Limb (tissue), 2 donors: ENCODE measurements around the gene MTFP1.
"Not testable (repeated sequence)": the region's sequence is repeated elsewhere in the genome, so short reads cannot be mapped to it uniquely, and the experiment has no call there.

ENCODE experiments used
- DNase-seq, 2 donors: peaks; one replicate each; pipeline ENCODE4 v3.0.0-alpha.2; 2016; ENCODE audit errors: extremely low spot score in 2 of 2

MTFP1 gene

DNA sequence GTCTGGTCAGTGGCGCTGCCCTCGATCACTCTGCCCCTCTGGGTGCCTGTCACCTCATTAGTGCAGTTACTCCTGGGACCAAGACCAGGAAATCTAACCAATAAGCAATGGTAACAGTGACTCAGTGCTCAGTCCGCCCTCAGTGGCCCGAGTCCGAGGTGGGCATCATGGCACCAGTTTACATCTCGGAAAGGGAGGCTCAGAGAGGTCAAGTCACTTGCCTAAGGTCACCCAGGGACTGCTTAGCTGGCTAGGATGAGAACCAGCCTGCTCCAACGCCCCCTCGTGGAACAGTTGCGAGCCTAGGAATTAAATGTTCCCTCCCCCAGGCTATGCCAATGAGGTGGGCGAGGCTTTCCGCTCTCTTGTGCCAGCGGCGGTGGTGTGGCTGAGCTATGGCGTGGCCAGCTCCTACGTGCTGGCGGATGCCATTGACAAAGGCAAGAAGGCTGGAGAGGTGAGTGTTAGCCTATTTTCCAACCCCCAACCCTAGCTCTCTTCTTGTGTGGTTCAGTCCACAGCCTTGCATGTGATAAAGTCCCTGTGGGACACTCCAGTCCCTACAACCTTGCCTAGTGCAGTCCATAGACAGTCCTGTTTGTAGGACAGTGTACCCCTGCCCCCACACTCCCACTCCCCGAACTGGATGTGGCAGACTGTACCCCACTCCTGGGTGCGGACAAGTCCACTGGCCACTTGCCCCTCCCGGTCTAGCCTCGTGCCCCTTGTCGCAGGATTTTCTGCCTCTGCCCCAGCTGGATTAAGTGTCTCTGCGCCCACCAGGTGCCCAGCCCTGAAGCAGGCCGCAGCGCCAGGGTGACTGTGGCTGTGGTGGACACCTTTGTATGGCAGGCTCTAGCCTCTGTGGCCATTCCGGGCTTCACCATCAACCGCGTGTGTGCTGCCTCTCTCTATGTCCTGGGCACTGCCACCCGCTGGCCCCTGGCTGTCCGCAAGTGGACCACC lies 1.1 kb downstream of the MTFP1 start:
- peak; percentile 55 to 76 for DNase-seq

DNA sequence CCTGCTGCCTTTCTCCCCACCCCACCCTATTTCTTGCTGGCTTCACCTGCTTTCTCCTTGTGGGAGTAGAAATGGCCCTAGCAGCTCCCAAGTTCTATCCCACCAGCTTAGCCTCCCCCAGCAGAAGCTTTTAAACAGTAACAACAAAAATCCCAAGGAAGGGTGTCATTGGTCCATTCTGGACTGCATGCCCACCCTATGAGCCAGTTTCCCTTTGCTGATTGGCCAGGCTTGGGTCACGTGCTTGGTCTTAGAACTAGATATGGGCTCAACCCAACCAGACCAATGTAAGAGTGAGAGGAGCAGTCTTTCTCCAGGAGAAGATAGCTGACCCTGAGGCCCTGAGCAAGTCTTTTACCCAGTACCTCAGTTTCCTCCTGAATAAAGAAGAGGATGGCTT lies 2.3 kb downstream of the MTFP1 start:
- no peak for DNase-seq

DNA sequence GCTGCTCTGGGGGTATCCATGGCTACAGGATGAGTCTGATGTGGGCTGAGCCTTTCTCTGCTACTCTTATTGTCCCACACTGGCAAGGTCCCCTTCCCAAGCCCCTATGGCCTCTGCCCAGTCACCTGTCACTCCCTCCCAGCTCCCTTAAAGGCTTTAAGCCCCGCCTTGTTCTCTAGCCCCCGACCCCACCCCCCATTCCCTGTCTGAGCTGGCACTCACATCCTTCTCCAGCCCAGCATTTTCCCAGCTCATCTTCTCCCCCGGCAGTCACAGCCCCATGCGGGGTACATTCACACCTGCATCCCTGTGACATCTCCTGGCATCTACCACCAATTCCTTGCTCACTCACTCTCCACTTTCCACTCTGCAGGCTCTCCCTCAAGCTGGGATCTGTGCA lies 4.3 kb downstream of the MTFP1 start:
- DNase-seq = no peak

DNA sequence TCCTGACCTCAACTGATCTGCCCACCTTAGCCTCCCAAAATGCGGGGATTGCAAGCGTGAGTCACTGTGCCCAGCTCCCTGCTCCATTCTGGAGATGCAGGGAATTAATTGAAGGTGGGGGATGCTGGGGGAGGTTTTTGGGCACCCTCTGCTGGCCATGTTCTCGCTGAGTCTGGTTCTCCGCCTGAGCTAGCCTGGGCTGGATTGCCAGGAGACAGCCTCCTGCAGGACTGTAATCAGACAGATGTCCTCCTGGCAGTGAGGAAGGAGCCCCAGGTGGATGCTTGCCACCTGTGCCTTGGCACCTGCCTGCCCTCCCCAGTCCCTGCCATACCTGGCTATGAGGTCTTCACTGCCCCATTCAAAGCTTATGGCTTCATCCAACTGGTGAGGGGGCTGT lies 5.4 kb downstream of the MTFP1 start:
- DNase-seq = no peak

DNA sequence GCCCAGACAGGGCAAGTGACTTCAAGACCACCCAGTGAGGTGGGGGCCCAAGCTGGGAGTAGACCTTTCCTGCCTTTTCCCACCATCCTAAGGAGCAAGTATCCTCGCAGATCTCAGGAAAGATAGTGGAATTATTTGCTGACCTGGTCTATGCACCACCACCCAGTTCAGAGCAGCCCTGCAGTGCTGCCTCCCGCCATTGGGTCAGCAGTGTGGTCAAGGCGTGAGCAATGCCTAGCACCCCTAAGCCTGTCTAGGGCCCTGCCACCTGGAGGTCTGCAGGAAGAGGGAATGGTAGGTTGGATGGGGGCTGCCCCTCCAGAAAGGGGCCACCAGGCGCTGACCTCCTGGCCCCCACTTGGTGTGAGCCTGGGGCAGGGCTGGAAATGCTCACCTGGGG lies 6.5 kb downstream of the MTFP1 start:
- DNase-seq = no peak

DNA sequence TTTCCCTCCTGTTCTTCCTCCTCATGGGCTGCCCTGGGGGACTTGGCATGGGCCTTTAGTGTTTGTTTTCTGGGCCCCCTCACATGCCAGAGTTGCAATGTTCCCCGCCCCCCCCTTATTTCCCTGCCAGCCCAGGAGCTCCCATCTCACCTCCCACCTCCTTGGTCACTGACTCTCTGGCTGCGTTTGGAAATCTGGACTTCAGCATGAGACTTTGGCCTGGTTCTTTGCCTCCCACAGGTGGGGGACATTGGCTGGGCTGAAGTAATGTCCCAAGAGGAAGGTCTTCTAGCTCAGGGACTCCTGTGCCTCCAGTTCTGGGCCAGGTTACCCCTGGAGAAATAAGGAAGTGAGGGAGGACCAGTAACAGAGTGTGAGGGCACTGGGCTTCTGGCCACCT lies 7.0 kb downstream of the MTFP1 start:
- DNase-seq = no peak

DNA sequence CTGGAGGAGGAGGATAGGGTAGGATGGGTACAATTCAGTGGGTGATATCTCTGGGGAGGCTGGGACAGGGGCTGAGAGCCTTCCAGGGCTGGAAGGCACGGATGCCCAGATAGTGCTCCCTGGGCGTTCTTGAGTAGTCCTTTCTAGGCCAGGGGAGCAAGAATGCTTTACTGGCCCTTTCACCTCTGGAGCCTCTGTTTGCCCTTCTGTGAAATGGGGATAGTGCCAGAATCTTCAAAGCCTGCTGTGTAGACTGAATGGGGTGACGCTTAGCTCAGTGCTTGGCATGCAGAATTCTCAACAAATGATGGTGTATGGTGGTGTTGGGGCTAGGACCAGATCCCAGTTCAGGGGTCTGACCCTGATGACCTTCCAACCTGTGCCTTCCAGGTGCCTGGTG lies 7.7 kb downstream of the MTFP1 start:
- DNase-seq = no peak

DNA sequence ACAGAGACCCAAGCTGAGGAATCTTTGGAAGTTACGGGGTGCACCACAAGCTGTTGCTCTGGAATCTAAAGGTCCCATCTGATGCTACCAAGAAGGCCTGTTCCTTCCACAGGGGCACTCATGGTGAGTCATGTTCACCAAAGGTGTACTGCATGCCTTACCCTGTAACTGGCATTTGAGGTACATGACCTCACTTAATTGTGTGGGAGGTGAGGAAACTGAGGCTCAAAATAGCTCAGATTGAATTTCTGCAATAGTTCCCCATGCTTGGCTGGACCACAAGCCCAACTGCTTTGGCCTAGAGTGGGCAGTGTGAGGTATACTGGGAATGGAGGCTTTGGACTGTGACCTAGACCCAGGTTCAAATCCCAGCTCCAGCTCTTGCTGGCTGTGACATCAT lies 8.2 kb downstream of the MTFP1 start:
- DNase-seq = no peak

DNA sequence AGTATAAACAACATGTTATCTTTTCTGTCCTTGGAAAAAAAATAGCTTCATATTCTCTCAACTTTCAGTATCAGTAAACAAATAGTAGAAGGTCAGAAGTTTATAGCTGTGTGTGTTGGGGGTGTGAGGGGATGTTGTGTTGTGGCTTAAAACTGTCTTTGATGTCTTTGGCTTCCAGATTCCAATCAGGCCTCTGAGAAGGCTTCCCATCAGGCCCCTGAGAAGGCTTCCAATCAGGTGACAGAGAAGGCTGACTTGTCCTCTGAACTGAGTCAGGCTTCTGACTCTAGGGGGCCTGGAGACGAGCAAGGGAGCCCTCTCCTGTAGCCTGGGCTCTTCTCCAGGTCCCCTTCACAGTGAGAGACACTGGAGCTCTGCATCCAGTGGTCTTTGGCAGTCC lies 9.3 kb downstream of the MTFP1 start:
- DNase-seq = no peak

DNA sequence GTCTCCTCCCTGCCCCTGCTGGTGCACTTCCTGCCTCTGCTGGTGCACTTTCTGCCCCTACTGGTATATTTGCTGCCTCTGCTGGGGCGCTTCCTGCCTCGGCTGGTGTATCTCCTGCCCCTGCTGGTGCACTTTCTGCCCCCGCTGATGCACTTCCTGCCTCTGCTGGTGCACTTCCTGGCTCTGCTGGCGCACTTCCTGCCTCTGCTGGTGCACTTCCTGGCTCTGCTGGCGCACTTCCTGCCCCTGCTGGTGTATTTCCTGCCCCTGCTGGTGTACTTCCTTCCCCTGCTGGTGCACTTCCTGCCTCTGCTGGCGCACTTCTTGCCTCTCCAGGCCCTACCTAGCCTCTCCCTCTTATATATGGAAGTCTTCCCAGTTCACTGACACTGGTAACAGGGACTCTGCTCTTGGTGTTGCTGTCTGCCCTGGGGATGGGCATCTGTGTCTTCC lies 10.1 kb downstream of the MTFP1 start:
- no peak for DNase-seq

DNA sequence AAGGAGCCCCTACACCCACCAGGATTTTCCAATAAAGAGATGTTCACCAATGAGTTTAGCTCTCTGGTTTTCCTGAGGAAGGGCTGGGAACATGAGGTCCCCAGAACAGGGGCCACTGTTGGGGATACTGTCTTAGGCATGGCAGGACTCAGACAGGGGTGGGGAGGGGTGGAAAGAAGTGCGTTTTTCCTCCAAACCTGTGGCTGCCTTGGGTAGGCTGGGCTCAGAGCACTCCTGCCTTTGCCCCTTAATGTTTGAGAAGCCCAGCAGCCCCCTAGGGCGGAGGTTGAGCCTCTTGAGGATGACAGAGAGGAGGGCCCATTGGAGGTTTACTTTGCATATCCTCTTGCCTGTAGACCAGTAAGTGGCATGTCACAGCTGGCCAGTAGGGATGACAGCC lies 10.6 kb downstream of the MTFP1 start:
- no peak for DNase-seq

DNA sequence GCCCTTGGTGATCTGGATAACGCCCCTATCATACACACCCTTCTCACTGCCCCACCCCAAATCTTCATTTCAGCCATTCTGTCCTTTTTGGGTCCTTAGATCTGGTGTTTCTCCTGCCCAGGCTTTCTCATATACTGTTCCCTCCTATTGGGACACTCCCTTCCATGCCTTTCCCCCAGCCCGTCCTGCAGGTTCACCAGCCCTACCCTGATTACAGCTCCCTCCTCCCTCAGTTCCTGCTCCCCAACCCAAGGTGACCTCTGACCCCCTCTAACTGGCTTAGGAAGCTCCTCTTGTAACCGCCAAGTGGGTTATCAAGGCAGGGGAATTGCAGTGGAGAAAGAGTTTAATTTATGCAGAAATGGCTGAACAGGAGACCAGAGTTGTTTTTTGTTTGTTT lies 13.0 kb downstream of the MTFP1 start:
- DNase-seq = no peak

DNA sequence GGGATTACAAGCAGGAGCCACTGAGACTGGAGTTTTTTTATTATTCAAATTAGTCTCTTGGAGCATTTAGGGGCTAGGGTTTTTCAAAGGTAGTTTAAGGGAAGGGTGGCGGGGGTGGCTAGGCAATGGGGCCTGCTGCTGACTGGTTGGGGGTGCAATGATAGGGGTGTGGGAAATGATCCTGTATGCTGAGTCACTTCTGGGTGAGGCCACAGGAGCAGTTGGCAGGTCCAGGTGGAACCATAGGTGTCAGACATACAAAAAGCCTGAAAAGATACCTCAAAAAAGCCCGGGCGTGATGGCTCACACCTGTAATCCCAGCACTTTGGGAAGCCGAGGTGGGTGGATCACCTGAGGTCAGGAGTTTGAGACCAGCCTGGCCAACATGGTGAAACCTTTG lies 13.7 kb downstream of the MTFP1 start:
- DNase-seq = no peak

DNA sequence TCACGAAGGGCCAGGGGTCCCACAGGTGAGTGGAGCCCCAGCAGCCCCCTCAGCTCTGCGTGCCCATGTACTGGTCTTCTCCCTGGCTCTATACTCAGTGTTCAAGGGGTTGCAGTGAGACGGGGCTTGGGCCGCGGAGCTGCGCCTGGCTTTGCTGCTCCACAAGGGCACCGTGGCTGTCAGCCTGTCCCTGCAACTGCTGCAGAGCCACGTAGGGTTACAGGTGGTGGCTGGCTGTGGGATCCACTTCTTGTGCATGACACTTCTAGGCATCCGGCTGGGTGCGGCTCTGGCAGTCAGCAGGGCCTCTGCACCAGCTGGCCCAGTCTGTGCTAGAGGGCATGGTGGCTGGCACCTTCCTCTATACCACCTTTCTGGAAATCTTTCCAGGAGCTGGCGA lies 14.3 kb downstream of the MTFP1 start:
- no peak for DNase-seq

DNA sequence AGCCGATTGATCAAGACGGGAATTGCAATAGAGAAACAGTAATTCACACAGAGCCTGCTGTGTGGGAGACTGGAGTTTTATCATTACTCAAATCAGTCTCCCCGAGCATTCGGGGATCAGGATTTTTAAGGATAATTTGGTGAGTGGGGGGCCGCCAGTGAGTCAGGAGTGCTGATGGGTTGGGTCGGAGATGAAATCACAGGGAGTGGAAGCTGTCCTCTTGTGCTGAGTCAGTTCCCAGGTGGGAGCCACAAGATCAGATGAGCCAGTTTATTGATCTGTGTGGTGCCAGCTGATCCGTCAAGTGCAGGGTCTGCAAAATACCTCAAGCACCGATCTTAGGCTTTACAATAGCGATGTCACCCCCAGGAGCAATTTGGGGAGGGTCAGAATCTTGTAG lies 15.5 kb downstream of the MTFP1 start:
- DNase-seq = no peak

DNA sequence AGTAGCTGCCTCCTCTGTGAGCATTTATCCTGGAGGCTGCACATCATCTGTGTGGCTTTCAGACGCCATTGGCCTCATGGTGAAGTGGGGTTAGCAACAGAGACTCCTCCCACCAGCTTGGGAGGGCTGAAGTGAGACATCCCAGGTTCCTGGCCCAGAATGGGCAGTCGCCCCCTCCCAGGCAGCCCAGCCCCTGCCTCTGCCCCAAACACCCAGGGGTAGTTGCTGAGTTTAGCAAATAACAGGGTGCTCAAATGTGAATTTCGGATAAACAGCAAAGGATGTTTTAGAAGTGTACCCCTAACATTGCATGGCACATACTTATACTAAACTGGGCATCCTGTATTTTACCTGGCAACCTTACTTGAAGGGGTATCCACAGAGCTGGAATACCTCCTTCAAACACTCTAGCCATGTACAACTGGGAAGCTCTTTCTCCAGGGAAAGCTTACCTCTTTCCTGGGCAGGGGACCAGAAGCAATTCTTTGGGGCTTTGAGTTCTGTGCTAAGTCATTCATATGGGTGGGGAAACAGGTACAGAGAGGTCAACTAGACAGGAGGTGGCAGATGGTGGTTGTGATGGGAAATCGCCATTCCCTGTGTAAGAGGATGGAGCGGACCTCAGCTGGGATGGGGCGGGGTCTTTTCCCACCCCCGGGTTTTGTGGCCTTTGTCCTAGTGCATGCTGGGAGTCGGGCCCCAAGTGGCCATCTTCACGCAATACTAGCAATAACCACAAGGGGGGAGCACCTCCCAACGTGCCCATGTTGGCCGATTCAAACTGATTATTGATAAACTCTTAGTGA lies 19.3 kb downstream of the MTFP1 start:
- peak in 1 of 2 donors; percentile 65 for DNase-seq

DNA sequence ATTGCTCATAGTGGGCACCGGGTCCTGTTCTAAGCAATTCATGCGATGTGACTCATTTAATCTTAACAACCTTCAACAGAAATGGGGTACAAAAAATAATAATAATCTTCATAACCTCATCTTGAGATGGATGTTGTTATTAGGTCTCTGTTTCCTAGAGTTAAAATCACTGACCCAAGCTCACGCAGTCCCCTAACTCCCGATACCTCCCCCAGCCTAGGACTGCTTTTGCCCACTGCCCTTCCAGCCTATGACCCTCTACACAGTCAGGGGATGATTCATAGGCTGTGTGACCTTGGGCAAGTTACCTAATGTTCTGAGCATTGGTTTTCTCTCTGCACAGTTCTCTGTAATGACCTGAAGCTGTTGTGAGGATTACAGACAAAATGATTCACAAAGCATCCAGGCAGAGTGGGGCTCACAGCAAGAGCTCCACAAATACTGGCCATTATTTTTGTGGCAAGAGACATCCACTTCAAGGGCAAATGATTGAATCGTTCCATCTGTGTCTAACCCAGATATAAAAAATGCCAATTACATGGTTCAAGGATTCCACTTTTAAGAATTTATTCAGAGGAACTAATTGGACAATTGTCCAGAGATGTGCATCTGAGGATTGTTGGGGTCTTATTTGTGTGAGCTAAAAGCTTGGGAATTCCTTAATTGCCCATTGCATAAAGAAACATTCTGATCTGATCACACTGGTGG lies 20.0 kb downstream of the MTFP1 start:
- DNase-seq = no peak

DNA sequence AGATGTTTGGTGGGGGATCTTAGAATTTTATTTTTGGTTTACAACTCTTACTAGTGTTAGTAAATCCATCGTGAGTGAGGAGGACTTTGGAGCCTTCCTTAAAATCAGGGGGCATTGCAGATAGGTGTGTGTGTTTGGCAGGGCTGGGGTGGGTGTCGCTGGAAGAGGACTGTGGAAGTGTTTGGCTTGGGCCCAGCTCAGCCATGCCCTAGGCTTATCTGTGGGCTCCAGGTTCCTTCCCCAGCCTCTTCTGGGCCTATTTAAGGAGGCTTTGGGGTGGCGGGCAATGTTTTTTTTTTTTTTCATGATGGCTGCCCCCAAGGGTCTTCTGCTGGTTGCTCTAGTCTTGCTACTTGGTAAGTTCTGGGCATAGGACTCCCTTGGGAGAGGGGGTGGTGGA lies 22.1 kb downstream of the MTFP1 start:
- no peak for DNase-seq

DNA sequence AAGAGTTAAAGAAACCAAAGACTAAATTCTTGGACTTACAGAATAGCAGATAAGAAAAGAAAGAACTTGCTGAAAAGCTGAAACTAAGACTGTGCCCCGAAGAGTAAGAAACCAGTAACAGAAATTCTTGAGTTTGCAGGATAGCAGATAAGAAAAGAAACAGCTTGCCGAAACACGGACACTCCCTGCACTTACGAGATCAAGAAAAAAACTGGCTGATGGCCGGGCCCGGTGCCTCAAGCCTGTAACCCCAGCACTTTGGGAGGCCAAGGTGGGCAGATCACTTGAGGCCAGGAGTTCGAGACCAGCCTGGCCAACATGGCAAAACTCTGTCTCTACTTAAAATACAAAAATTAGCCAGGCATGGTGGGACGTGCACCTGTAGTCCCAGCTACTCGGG lies 25.9 kb downstream of the MTFP1 start:
- DNase-seq = not testable (repeated sequence)

DNA sequence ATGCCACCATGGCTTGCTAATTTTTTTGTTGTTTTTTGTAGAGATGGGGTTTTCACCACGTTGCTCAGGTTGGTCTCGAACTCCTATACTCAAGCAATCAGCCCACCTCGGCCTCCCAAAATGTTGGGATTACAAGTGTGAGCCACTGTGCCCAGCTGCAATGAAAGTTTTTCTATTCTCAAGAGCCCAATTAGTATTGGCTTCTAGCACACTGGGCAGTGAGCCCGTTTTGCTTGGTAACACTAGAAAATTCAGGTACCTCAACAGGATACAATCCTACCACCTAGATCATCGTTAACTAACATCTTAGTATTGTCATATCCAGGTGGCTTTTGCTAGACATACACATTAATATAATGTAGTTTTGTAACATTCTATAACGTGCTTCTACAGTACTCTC lies 27.3 kb downstream of the MTFP1 start:
- DNase-seq = no peak

DNA sequence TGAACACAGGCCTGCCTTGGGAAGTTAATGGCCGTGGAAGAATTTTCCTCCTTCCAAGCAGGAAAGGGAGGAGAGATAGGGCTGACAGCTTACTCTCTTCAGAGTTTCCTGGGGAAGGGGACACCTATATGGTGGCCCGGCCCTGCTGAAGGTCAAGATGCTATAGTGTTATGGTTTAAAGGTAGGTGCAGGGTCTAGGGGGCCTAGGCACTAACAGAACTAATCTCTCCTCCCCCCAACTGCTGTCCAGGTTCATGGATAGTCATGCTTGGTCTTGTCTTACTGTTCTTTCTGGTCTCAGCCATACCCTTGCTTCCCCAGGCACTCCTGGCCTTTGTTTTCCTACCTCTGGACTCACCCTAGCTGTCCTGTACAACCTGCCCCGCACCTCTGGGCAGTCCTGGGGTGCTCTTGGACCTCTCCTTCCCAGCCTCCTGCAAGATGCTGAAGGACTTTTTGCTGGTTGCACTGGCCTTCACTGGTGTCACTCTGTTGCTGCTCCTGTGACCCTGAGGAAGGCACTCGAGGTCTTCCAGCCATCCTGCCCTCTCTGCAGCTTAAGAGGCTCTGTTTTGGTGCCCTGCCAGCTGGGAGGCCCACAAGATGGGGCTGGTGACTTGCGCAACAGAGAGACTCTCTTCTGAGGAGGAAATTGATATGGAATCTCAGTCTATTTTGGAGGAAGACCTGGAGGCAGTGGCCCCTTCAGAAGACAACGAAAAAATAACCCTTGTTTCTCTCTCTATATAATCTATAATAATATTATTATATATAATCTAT lies 28.4 kb downstream of the MTFP1 start:
- DNase-seq = no peak
